GM23338 (cell line): ENCODE data around the gene AGAP1. TPM values are rescaled to one million over a fixed set of nuclear protein-coding genes. Genes with fewer than 3 reads are reported as not detected.

Experiments
- ATAC-seq: fragments of 200-7000 bp; cut with Tn5 transposase; 3 replicates; pipeline ENCODE4 v1.9.1; 2020
- DNase-seq: peaks from one replicate; pipeline ENCODE4 v3.0.0-alpha.2; 2015; ENCODE audit warnings: low spot score
- H2AFZ ChIP-seq: fragments of 200-600 bp; sonication (generic); 2 replicates; pipeline ENCODE4 v1.8.0; 2016; ENCODE audit warnings: antibody characterized with exemption, mild to moderate bottlenecking, moderate library complexity
- H3F3A ChIP-seq: fragments of 200-600 bp; sonication (generic); replicated peaks from 2 replicates; pipeline ENCODE4 v1.8.0; 2017; ENCODE audit warnings: antibody characterized with exemption, mixed run types, low read depth
- H3K27ac ChIP-seq: fragments of 200-600 bp; sonication (generic); 2 replicates; pipeline ENCODE4 v1.6.1; 2016; ENCODE audit warnings: low read depth
- H3K27me3 ChIP-seq: fragments of 200-600 bp; sonication (generic); 2 replicates; pipeline ENCODE4 v1.8.0; 2016; ENCODE audit warnings: mild to moderate bottlenecking, mixed run types, moderate library complexity; ENCODE audit not compliant: insufficient read depth
- H3K36me3 ChIP-seq: fragments of 200-600 bp; sonication (generic); 2 replicates; pipeline ENCODE4 v1.8.0; 2016; ENCODE audit warnings: mild to moderate bottlenecking; ENCODE audit not compliant: insufficient read depth
- H3K4me1 ChIP-seq: fragments of 200-600 bp; sonication (generic); 2 replicates; pipeline ENCODE4 v1.8.0; 2016; ENCODE audit warnings: mild to moderate bottlenecking, moderate library complexity; ENCODE audit not compliant: insufficient read depth
- H3K4me2 ChIP-seq: fragments of 200-600 bp; sonication (generic); 2 replicates; pipeline ENCODE4 v1.7.1; 2017; ENCODE audit warnings: mixed run types
- H3K4me3 ChIP-seq: fragments of 200-600 bp; sonication (generic); 2 replicates; pipeline ENCODE4 v1.6.1; 2016; ENCODE audit warnings: mixed run types
- H3K79me2 ChIP-seq: fragments of 200-600 bp; sonication (generic); replicated peaks from 2 replicates; pipeline ENCODE4 v1.8.0; 2017; ENCODE audit warnings: mild to moderate bottlenecking; ENCODE audit not compliant: insufficient read depth
- H3K9me2 ChIP-seq: fragments of 200-600 bp; sonication (generic); 2 replicates; pipeline ENCODE4 v1.8.0; 2017; ENCODE audit not compliant: insufficient read depth
- H4K20me1 ChIP-seq: fragments of 200-600 bp; sonication (generic); replicated peaks from 2 replicates; pipeline ENCODE4 v1.8.0; 2017; ENCODE audit warnings: mild to moderate bottlenecking; ENCODE audit not compliant: insufficient read depth
- H3K27ac Mint-ChIP-seq: 2 replicates; pipeline ENCODE4 v1.8.0; 2020; ENCODE audit warnings: inconsistent platforms, mild to moderate bottlenecking, moderate library complexity, mixed read lengths
- H3K27me3 Mint-ChIP-seq: 3 replicates; pipeline ENCODE4 v1.8.0; 2022; ENCODE audit warnings: low read depth, mild to moderate bottlenecking, moderate library complexity, mixed read lengths, inconsistent platforms; ENCODE audit not compliant: insufficient read depth, poor library complexity
- H3K36me3 Mint-ChIP-seq: 3 replicates; pipeline ENCODE4 v1.8.0; 2021; ENCODE audit warnings: low read depth, mild to moderate bottlenecking, inconsistent platforms, moderate library complexity, mixed read lengths
- H3K4me1 Mint-ChIP-seq: 3 replicates; pipeline ENCODE4 v1.8.0; 2020; ENCODE audit warnings: mild to moderate bottlenecking, inconsistent platforms, mixed read lengths
- H3K4me3 Mint-ChIP-seq: 3 replicates; pipeline ENCODE4 v1.8.0; 2021; ENCODE audit warnings: moderate library complexity, mild to moderate bottlenecking, inconsistent platforms, mixed read lengths
- H3K9me3 Mint-ChIP-seq: 3 replicates; pipeline ENCODE4 v1.8.0; 2020; ENCODE audit warnings: moderate library complexity, mild to moderate bottlenecking, inconsistent platforms, mixed read lengths
- CREB1 ChIP-seq: fragments of 250-450 bp; sonication (Bioruptor Pico); IDR thresholded peaks from 2 replicates; pipeline ENCODE4 v1.5.0; 2020; ENCODE audit warnings: low read depth, mild to moderate bottlenecking, moderate library complexity
- CTCF ChIP-seq, 2 experiments: fragments of 200-600 bp in 1 of 2; sonication (generic) in 1 of 2; conservative IDR thresholded peaks; 2 replicates each; pipeline versions ENCODE4 v1.5.1 to v1.6.1; 2016 to 2017; ENCODE audit warnings: antibody characterized with exemption in 2 of 2, low read depth in 2 of 2, mild to moderate bottlenecking in 2 of 2, moderate library complexity in 1 of 2
- EZH2phosphoT487 ChIP-seq: fragments of 200-600 bp; sonication (generic); IDR thresholded peaks from one replicate; pipeline ENCODE4 v1.8.1; 2018; ENCODE audit warnings: antibody characterized with exemption; ENCODE audit not compliant: unreplicated experiment
- JUNB ChIP-seq: IDR thresholded peaks from one replicate; pipeline ENCODE4 v1.6.1; 2016; ENCODE audit warnings: antibody characterized with exemption; ENCODE audit not compliant: unreplicated experiment
- NANOG ChIP-seq: IDR thresholded peaks from 2 replicates; pipeline ENCODE4 v1.6.1; 2016; ENCODE audit warnings: antibody characterized with exemption, borderline replicate concordance
- POLR2AphosphoS5 ChIP-seq: IDR thresholded peaks from 2 replicates; pipeline ENCODE4 v1.6.1; 2016; ENCODE audit warnings: antibody characterized with exemption, low read depth
- STAT1 ChIP-seq: IDR thresholded peaks from one replicate; pipeline ENCODE4 v1.6.1; 2016; ENCODE audit warnings: antibody characterized with exemption; ENCODE audit not compliant: unreplicated experiment
- ZNF114 ChIP-seq: fragments of 250-450 bp; sonication (Bioruptor Pico); IDR thresholded peaks from 2 replicates; pipeline ENCODE4 v1.5.0; 2020; ENCODE audit warnings: mild to moderate bottlenecking, moderate library complexity
- ZNF331 ChIP-seq: fragments of 250-450 bp; sonication (Bioruptor Pico); IDR thresholded peaks from 2 replicates; pipeline ENCODE4 v1.5.0; 2020; ENCODE audit warnings: low read depth, mild to moderate bottlenecking, moderate library complexity
- ZNF462 ChIP-seq: fragments of 250-450 bp; sonication (Bioruptor Pico); IDR thresholded peaks from 2 replicates; pipeline ENCODE4 v1.5.0; 2020; ENCODE audit warnings: mild to moderate bottlenecking, moderate library complexity
- polyA plus RNA-seq: library from polyadenylated mRNA; unstranded; fragments of >200 nt; fragmentation: Nextera tagmentation; extraction: Ambion mirVana; gene quantifications from 2 replicates; pipeline ENCODE4 v1.2.1, GENCODE V29; 2016
- total RNA-seq: library from RNA; depleted of rRNA; stranded (reverse); fragments of >200 nt; shearing (Covaris generic); gene quantifications from 2 replicates; pipeline ENCODE4 v1.2.3, GENCODE V29; 2014
- TF ChIP-seq, protein P1 (sequence below): IDR thresholded peaks from 2 replicates; pipeline ENCODE4 v1.6.1; 2016; ENCODE audit warnings: antibody characterized with exemption

Gene AGAP1
- total and polyA plus RNA-seq, 2 experiments from 2014 or later: 13.3 to 27.9 TPM

DNA sequence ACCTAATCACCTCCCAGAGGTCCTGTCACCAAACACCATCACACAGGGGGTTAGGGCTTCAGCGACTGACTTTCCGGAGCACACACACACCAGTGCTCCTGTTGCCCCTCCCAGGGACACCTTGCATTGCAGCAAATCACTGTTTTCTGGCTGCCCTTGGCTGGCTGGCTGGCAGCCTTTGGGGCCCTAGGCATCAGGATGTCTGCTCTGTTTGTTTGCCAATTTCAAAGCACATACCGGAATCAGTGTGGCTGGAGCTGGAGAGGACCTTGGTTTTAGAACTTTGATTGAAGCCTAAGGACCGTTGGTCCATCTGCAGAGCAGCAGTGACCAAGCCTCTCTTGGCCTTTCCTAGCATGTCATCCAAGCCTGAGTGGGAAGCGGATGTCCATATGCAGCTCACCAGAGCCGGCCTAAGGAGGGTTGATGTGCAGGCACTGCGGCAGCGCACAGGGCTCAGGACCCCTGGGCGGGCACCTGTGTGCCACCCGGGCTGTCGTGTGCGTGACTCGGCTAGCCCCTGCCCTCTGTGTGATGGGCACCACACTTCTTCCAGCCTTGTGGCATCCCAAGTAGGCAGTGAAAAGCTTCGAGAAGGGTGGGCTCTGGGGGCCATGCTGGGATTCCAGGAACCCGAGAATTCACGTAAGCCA lies 612.2 kb downstream of the AGAP1 start:
- H3K9me2 ChIP-seq: no peaks in the 10 kb centered on the region
- H3F3A ChIP-seq: 0 out of 2 replicates have a peak, but pooled peaks cover 3% of the 10 kb centered on the region
- H3K27me3 Mint-ChIP-seq: peaks cover 16% of the 10 kb centered on the region
- no peak overlapping the region for H2AFZ ChIP-seq
- H3K27me3 ChIP-seq: no peaks in the 10 kb centered on the region
- peaks cover 21% of the 10 kb centered on the region for H3K4me1 ChIP-seq
- peaks cover 36% of the 10 kb centered on the region for H3K4me1 Mint-ChIP-seq
- H3K27ac ChIP-seq: no peak overlapping the region
- peaks cover 4% of the 10 kb centered on the region; the same call in 2 of the 3 replicates for H3K36me3 Mint-ChIP-seq
- no peak overlapping the region for H3K27ac Mint-ChIP-seq
- H3K4me3 ChIP-seq: no peak overlapping the region
- no peaks in the 10 kb centered on the region for H3K79me2 ChIP-seq
- no peak overlapping the region for H3K4me2 ChIP-seq
- TF ChIP-seq JUNB: no peak
- no peak for TF ChIP-seq POLR2AphosphoS5
- TF ChIP-seq CREB1 (CRISPR knock-in tag): no peak
- no peak for TF ChIP-seq NANOG
- TF ChIP-seq ZNF462 (CRISPR knock-in tag): no peak
- no peak for TF ChIP-seq ZNF114 (CRISPR knock-in tag)
- no peak for TF ChIP-seq EZH2phosphoT487
- TF ChIP-seq ZNF331 (CRISPR knock-in tag): no peak
- no peak for TF ChIP-seq STAT1
- TF ChIP-seq, protein P1, sequence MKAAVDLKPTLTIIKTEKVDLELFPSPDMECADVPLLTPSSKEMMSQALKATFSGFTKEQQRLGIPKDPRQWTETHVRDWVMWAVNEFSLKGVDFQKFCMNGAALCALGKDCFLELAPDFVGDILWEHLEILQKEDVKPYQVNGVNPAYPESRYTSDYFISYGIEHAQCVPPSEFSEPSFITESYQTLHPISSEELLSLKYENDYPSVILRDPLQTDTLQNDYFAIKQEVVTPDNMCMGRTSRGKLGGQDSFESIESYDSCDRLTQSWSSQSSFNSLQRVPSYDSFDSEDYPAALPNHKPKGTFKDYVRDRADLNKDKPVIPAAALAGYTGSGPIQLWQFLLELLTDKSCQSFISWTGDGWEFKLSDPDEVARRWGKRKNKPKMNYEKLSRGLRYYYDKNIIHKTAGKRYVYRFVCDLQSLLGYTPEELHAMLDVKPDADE: no peak
- no peak for TF ChIP-seq CTCF (conservative IDR thresholded peaks at IDR 0.05; ENCODE audit: low read depth in 2 of 2)
- H3K4me3 Mint-ChIP-seq: no peak overlapping the region
- no peaks in the 10 kb centered on the region; the same call in 1 of the 2 replicates for H4K20me1 ChIP-seq
- DNase-seq (no peak), ATAC-seq (no peak)
- H3K9me3 Mint-ChIP-seq: no peaks in the 10 kb centered on the region
- H3K36me3 ChIP-seq: no peaks in the 10 kb centered on the region
